Mucosa of stomach (tissue), 1 donor: ENCODE measurements around the gene SEC14L3.
"Not testable (repeated sequence)": the region's sequence is repeated elsewhere in the genome, so short reads cannot be mapped to it uniquely, and the experiment has no call there.

ENCODE experiments used
- H3K27me3 ChIP-seq: one replicate; pipeline ENCODE4 v1.7.0; 2013; ENCODE audit warnings: mild to moderate bottlenecking, low read length; ENCODE audit not compliant: control insufficient read depth, insufficient read depth
- H3K36me3 ChIP-seq: one replicate; pipeline ENCODE4 v1.7.0; 2013; ENCODE audit warnings: low read length; ENCODE audit not compliant: control insufficient read depth, insufficient read depth
- H3K4me1 ChIP-seq: one replicate; pipeline ENCODE4 v1.7.0; 2013; ENCODE audit warnings: mild to moderate bottlenecking, low read length; ENCODE audit not compliant: control insufficient read depth, insufficient read depth
- H3K4me3 ChIP-seq: one replicate; pipeline ENCODE4 v1.7.0; 2013; ENCODE audit warnings: low read length
- H3K9ac ChIP-seq: one replicate; pipeline ENCODE4 v1.7.0; 2013; ENCODE audit warnings: mild to moderate bottlenecking, low read length, moderate library complexity
- H3K9me3 ChIP-seq: one replicate; pipeline ENCODE4 v1.7.0; 2013; ENCODE audit warnings: mild to moderate bottlenecking, low read length, moderate library complexity; ENCODE audit not compliant: control insufficient read depth
- donor health status: Pancreatic carcinoma.

Gene SEC14L3

GRCh38 chr22:30455075-30455840 is 16.6 kb downstream of the SEC14L3 start:
- Histone ChIP-seq H3K27me3 (no peaks in the 10 kb centered on the region), H3K4me1 (no peaks in the 10 kb centered on the region), H3K36me3 (no peaks in the 10 kb centered on the region)

GRCh38 chr22:30453731-30454510 is 17.9 kb downstream of the SEC14L3 start:
- Histone ChIP-seq H3K27me3 (no peaks in the 10 kb centered on the region), H3K9ac (no peak overlapping the region)

More at GRCh38 chr22:30455075-30455840, 16.6 kb downstream of the SEC14L3 start:
- H3K9ac ChIP-seq: no peak overlapping the region
- H3K4me3 ChIP-seq: no peak overlapping the region
- H3K9me3 ChIP-seq: no peaks in the 10 kb centered on the region

DNA sequence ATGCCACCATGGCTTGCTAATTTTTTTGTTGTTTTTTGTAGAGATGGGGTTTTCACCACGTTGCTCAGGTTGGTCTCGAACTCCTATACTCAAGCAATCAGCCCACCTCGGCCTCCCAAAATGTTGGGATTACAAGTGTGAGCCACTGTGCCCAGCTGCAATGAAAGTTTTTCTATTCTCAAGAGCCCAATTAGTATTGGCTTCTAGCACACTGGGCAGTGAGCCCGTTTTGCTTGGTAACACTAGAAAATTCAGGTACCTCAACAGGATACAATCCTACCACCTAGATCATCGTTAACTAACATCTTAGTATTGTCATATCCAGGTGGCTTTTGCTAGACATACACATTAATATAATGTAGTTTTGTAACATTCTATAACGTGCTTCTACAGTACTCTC is 19.0 kb downstream of the SEC14L3 start:
- Histone ChIP-seq H3K4me3 (no peak overlapping the region), H3K36me3 (no peaks in the 10 kb centered on the region), H3K27me3 (no peaks in the 10 kb centered on the region), H3K9me3 (no peaks in the 10 kb centered on the region), H3K9ac (no peak overlapping the region), H3K4me1 (no peaks in the 10 kb centered on the region)

More at GRCh38 chr22:30453731-30454510, 17.9 kb downstream of the SEC14L3 start:
- Histone ChIP-seq H3K9me3 (no peaks in the 10 kb centered on the region), H3K4me1 (no peaks in the 10 kb centered on the region), H3K4me3 (no peak overlapping the region), H3K36me3 (no peaks in the 10 kb centered on the region)

DNA sequence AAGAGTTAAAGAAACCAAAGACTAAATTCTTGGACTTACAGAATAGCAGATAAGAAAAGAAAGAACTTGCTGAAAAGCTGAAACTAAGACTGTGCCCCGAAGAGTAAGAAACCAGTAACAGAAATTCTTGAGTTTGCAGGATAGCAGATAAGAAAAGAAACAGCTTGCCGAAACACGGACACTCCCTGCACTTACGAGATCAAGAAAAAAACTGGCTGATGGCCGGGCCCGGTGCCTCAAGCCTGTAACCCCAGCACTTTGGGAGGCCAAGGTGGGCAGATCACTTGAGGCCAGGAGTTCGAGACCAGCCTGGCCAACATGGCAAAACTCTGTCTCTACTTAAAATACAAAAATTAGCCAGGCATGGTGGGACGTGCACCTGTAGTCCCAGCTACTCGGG is 20.3 kb downstream of the SEC14L3 start:
- H3K27me3 ChIP-seq, H3K36me3 ChIP-seq, H3K9ac ChIP-seq, H3K9me3 ChIP-seq, H3K4me3 ChIP-seq, H3K4me1 ChIP-seq: not testable (repeated sequence)

DNA sequence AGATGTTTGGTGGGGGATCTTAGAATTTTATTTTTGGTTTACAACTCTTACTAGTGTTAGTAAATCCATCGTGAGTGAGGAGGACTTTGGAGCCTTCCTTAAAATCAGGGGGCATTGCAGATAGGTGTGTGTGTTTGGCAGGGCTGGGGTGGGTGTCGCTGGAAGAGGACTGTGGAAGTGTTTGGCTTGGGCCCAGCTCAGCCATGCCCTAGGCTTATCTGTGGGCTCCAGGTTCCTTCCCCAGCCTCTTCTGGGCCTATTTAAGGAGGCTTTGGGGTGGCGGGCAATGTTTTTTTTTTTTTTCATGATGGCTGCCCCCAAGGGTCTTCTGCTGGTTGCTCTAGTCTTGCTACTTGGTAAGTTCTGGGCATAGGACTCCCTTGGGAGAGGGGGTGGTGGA is 24.2 kb downstream of the SEC14L3 start:
- Histone ChIP-seq H3K4me3 (no peak overlapping the region), H3K36me3 (no peaks in the 10 kb centered on the region), H3K27me3 (no peaks in the 10 kb centered on the region), H3K9me3 (no peaks in the 10 kb centered on the region), H3K9ac (no peak overlapping the region), H3K4me1 (no peaks in the 10 kb centered on the region)

DNA sequence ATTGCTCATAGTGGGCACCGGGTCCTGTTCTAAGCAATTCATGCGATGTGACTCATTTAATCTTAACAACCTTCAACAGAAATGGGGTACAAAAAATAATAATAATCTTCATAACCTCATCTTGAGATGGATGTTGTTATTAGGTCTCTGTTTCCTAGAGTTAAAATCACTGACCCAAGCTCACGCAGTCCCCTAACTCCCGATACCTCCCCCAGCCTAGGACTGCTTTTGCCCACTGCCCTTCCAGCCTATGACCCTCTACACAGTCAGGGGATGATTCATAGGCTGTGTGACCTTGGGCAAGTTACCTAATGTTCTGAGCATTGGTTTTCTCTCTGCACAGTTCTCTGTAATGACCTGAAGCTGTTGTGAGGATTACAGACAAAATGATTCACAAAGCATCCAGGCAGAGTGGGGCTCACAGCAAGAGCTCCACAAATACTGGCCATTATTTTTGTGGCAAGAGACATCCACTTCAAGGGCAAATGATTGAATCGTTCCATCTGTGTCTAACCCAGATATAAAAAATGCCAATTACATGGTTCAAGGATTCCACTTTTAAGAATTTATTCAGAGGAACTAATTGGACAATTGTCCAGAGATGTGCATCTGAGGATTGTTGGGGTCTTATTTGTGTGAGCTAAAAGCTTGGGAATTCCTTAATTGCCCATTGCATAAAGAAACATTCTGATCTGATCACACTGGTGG is 26.2 kb downstream of the SEC14L3 start:
- no peak overlapping the region for H3K9ac ChIP-seq

GRCh38 chr22:30444632-30445437 is 27.0 kb downstream of the SEC14L3 start:
- Histone ChIP-seq H3K27me3 (no peaks in the 10 kb centered on the region), H3K36me3 (no peaks in the 10 kb centered on the region), H3K9ac (no peak overlapping the region)

More for the DNA sequence above, 26.2 kb downstream of the SEC14L3 start:
- Histone ChIP-seq H3K4me3 (no peak overlapping the region), H3K36me3 (no peaks in the 10 kb centered on the region), H3K9me3 (no peaks in the 10 kb centered on the region), H3K4me1 (no peaks in the 10 kb centered on the region), H3K27me3 (no peaks in the 10 kb centered on the region)

GRCh38 chr22:30441088-30441487 is 30.7 kb downstream of the SEC14L3 start:
- Histone ChIP-seq H3K4me1 (peaks cover 6% of the 10 kb centered on the region), H3K4me3 (no peak overlapping the region), H3K9me3 (no peaks in the 10 kb centered on the region), H3K9ac (no peak overlapping the region), H3K36me3 (no peaks in the 10 kb centered on the region), H3K27me3 (no peaks in the 10 kb centered on the region)

More at GRCh38 chr22:30444632-30445437, 27.0 kb downstream of the SEC14L3 start:
- Histone ChIP-seq H3K9me3 (no peaks in the 10 kb centered on the region), H3K4me1 (no peaks in the 10 kb centered on the region), H3K4me3 (no peak overlapping the region)

DNA sequence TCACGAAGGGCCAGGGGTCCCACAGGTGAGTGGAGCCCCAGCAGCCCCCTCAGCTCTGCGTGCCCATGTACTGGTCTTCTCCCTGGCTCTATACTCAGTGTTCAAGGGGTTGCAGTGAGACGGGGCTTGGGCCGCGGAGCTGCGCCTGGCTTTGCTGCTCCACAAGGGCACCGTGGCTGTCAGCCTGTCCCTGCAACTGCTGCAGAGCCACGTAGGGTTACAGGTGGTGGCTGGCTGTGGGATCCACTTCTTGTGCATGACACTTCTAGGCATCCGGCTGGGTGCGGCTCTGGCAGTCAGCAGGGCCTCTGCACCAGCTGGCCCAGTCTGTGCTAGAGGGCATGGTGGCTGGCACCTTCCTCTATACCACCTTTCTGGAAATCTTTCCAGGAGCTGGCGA is 32.0 kb downstream of the SEC14L3 start:
- H3K27me3 ChIP-seq: no peaks in the 10 kb centered on the region
- H3K36me3 ChIP-seq: no peaks in the 10 kb centered on the region
- peaks cover 6% of the 10 kb centered on the region for H3K4me1 ChIP-seq
- no peak overlapping the region for H3K4me3 ChIP-seq
- no peak overlapping the region for H3K9ac ChIP-seq
- no peaks in the 10 kb centered on the region for H3K9me3 ChIP-seq

DNA sequence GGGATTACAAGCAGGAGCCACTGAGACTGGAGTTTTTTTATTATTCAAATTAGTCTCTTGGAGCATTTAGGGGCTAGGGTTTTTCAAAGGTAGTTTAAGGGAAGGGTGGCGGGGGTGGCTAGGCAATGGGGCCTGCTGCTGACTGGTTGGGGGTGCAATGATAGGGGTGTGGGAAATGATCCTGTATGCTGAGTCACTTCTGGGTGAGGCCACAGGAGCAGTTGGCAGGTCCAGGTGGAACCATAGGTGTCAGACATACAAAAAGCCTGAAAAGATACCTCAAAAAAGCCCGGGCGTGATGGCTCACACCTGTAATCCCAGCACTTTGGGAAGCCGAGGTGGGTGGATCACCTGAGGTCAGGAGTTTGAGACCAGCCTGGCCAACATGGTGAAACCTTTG is 32.6 kb downstream of the SEC14L3 start:
- Histone ChIP-seq H3K9me3 (no peaks in the 10 kb centered on the region), H3K36me3 (no peaks in the 10 kb centered on the region), H3K4me1 (peaks cover 6% of the 10 kb centered on the region), H3K4me3 (no peak overlapping the region), H3K27me3 (no peaks in the 10 kb centered on the region), H3K9ac (no peak overlapping the region)

DNA sequence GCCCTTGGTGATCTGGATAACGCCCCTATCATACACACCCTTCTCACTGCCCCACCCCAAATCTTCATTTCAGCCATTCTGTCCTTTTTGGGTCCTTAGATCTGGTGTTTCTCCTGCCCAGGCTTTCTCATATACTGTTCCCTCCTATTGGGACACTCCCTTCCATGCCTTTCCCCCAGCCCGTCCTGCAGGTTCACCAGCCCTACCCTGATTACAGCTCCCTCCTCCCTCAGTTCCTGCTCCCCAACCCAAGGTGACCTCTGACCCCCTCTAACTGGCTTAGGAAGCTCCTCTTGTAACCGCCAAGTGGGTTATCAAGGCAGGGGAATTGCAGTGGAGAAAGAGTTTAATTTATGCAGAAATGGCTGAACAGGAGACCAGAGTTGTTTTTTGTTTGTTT is 33.3 kb downstream of the SEC14L3 start:
- Histone ChIP-seq H3K4me3 (no peak overlapping the region), H3K27me3 (no peaks in the 10 kb centered on the region), H3K9me3 (no peaks in the 10 kb centered on the region), H3K36me3 (no peaks in the 10 kb centered on the region), H3K9ac (no peak overlapping the region), H3K4me1 (peaks cover 6% of the 10 kb centered on the region)
